ENCODE data around the gene TCAF1.

The TCAF1 gene, protein sequence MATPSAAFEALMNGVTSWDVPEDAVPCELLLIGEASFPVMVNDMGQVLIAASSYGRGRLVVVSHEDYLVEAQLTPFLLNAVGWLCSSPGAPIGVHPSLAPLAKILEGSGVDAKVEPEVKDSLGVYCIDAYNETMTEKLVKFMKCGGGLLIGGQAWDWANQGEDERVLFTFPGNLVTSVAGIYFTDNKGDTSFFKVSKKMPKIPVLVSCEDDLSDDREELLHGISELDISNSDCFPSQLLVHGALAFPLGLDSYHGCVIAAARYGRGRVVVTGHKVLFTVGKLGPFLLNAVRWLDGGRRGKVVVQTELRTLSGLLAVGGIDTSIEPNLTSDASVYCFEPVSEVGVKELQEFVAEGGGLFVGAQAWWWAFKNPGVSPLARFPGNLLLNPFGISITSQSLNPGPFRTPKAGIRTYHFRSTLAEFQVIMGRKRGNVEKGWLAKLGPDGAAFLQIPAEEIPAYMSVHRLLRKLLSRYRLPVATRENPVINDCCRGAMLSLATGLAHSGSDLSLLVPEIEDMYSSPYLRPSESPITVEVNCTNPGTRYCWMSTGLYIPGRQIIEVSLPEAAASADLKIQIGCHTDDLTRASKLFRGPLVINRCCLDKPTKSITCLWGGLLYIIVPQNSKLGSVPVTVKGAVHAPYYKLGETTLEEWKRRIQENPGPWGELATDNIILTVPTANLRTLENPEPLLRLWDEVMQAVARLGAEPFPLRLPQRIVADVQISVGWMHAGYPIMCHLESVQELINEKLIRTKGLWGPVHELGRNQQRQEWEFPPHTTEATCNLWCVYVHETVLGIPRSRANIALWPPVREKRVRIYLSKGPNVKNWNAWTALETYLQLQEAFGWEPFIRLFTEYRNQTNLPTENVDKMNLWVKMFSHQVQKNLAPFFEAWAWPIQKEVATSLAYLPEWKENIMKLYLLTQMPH

DNA sequence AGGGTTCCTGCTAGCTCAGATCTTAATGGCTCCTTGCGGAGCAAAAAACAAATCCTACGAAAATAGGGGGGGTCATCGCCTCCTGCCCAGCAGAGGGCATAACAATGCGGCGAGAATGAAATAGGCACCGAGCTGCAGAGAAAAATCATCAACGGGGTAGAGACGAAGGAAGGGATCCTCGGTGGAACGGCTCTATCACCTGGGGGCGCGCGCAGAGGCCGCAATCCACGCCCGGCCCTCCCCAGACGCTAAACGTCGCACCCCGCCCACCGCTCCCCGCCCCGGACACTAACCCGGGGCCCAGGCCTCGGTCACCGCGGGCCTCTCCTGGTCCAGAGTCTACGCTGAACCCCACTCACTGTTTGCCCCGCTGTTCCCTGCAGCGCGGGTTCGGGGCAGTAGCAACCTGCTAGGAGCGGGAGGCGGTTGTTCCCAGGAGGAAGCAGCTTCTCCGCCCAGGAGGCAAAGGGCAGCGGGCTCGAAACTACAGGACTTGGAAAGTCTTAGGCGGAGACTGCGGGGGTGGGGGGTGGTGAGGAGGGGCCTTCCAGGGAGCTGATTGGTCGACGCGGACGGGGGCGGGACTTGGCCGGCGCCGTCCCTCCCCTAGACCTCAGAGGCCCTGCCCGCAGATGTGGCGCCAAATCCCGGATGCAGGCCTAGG lies at the start of gene TCAF1:
TSS of gene TCAF1 (minus strand) at position 509 of the 664 bp plus-strand sequence. CDS start 25,568 bp downstream, outside the sequence.
- peak; percentile 84 to 86 for DNase-seq (ENCODE audit: low read depth in 2 of 2)

DNA sequence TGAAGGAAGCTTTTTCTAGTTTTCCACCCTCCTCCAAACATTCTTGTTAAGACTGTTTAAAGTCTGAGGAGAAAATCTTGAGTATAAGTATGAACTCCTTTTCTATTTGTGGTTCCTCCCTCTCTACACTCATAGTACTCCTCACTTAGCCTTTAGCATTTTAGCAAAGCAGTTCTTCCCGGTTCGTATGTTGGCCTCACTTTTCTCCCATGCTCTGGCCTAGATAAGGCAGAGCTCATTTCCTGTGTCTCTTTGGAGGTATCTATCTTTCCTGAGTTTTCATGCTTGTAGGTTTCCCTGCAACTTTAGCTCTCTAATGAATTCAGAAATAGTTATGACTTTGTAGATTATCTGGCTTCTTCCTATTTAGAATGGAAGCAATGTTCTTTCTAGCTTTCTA lies 46.8 kb upstream of the TCAF1 start:
- DNase-seq (ENCODE audit: low read depth in 2 of 2) = no peak

DNA sequence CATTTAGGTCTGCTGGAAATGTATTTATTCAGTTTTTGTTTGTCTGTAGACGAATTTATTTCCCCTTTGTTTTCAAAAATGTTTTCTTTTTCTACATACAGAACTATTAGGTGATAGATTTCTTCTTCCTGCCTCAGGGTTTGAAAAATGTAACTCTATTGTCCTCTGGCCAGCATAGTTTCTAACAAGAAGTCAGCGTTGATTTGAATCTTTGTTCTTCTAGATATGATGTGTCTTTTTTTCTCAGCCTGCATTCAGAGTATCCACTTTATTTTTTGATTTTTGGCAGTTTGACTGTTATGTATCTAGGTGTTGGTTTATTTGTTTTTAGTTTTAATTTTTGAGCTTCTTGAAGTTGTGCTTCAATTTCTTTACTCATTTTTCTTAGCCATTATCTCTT lies 45.1 kb upstream of the TCAF1 start:
- no peak for DNase-seq (ENCODE audit: low read depth in 2 of 2)

DNA sequence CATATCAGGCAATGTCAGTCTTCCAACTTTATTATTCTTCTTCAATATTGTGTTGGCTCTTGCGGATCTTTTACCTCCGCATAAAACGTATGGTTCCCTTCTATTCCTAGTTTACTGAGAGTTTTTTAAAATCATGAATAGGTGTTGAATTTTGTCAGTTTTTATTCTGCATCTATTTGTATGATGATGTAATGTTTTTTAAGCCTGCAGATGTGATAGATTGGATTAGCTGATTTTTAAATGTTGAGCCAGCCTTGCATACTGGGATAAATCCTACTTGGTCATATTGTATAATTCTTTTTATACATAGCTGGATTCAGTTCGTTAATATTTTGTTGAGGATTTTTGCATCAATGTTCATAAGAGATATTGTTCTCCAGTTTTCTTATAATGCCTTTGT lies 43.4 kb upstream of the TCAF1 start:
- DNase-seq (ENCODE audit: low read depth in 2 of 2) = no peak

DNA sequence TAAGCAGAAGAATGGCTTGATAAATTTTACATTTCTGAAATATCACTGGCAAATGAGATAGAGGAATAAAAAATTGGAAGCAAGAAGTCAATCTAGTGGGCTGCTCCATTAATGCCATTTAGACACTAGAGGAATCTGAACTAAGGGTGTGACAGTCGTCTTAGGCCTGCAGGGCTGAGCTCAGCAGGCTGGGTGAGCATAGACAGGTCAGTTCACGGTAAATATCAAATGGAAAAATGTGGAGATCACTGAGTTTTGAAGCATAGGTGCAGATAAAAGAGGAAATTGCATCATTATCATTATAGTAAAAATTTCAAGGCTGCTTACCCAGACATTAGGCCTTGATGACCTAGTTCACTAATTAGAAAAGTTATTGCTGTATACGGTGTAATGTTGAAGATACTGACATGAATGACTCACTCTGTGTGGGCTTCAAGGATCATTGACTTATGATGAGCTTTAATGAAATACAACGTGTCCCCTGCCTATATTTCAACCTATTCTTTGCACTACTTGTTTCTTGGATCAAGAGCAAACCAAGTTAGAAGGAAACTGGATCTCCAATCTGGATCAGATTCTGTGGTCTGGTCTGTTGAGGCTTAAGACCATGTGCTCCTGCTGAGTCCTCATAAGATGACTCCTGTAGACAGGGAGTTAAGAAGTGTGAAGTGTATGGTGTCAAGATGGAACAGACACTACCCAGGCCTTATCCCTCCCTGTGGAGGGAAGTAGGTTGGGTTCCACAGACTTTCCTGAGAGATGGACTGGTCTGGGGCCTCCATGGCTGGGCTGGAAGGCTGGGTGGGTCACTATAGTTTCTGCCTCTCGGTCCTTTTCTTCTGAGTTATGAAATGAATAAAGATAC lies 36.6 kb upstream of the TCAF1 start:
- no peak for DNase-seq (ENCODE audit: low read depth in 2 of 2)

DNA sequence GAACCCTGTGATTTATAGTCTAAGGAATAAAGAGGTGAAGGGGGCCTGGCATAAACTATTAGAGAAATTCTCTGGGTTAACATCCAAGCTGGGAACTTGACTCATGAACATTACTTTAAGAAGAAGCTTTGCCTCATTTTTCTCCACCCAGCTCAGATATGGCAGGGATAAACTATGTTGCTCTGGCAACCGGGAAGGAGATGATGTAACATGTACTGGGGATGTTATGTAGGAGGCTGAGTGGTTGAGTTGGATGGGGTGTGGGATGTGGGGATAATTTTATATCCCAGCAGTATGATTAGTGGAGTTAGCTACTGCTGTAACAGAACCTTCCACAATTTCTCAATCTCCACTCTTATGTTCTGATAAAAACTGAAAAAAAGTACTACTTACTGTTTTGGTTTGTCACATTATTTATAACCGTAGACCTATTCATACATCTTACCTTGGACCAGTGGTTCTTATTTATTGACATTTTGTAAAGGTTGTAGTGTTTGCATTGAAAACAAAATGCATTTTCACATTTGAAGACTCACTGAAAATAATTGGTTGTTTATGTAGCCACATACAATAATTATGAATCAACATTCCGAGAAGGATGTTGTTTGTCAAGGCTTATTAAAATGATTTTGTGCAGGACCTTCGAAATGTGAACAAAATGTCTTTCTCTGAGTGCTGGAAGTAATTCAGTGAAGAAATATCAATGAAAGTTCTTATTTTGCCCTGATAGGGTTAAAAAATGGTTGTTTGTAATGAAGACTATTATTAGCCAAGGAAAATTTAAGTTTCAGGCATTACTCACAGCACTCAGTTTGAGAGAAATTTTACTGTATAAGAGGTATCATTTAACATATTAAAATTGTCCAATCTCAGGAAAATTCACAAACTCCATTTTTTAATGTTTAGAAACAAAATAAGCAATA lies 34.4 kb upstream of the TCAF1 start:
- no peak for DNase-seq (ENCODE audit: low read depth in 2 of 2)

DNA sequence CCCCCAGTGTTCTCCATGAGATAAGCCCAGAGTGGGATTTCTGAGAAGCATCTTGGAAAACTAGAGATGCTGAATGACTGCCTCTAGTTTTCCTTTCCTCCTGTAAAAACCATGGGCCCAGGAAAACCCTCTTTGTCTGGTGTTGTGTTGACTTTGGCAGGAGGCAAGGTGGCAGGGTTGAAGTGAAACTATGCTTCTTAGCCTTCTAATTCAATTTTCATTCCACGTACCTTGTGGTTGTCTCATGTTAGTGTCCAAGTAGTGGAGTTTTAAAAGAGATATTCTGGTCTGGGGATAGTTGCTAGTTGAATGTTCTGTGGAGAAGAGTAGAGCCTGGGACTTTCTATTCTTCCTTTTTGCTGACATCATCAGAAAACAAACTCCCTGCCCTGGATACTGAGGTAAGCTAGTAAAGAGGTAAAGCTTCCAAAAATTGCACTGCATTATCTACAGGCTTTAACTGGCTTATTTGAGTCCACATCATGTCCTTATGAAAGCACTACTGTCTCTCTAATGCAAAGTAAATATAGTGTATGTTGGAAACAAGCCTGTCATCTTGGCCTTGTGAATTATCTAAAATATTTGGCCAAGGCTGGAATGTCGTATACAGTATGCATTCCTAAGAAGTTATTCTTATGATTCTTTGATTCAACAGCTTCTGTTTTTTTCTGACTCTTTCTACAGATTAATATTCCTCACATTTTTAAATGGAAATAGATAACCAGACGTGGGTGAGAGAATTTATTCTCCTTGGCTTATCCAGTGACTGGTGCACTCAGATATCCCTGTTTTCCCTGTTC lies 32.8 kb upstream of the TCAF1 start, which contains the start of gene OR2F2:
TSS of gene OR2F2 (plus strand) at position 708 of the 800 bp plus-strand sequence. CDS start at position 708, 0 bp downstream.
- DNase-seq (ENCODE audit: low read depth in 2 of 2) = no peak

DNA sequence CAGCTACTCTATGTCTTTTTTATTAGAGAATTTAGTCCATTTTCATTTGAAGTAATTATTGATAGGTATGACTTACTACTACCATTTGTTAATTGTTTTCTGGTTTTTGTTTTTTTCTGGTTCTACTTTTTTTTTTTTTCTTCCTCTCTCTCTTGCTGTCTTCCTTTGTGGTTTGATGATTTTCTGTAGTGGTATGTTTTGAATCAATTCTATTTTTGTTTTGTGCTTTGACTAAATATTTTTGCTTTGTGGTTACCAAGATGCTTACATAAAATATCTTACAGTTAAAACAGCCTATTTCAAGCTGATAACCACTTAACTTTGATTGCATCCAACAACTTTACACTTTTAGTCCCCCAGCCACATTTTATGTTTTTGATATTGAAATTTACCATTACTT lies 29.8 kb upstream of the TCAF1 start:
- no peak for DNase-seq (ENCODE audit: low read depth in 2 of 2)

DNA sequence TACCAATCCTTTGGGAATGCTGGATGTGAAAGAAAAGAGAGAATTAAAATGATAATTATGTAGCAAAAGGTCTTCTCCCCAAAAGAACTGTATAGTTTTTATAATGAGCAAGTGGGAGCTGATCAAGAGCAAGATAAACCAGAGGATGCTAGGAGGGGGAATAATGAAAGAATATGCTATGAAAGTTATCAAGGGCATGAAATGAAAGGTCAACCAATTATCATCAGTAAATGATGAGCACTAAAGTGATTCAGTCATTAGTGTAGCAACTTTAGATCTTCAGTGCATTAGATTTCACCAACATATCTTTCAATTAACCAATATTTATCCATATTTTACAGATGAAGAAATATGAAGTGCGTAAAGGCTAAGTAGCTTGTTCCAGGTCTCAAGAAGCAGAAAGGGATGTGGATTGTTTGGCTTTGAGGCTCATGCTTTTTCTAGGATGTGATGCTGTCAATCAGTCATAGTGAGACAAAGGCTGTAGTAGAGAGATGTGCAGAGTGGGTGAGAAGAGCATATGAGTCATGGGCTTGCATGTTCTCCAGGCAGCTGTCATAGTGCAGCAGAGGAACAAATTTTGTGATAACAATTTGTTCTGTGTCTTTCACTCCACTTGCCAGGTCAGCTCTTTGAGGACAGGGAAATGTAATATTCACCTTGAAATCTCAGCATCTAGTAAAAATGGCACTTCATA lies 27.4 kb upstream of the TCAF1 start:
- DNase-seq (ENCODE audit: low read depth in 2 of 2) = no peak

DNA sequence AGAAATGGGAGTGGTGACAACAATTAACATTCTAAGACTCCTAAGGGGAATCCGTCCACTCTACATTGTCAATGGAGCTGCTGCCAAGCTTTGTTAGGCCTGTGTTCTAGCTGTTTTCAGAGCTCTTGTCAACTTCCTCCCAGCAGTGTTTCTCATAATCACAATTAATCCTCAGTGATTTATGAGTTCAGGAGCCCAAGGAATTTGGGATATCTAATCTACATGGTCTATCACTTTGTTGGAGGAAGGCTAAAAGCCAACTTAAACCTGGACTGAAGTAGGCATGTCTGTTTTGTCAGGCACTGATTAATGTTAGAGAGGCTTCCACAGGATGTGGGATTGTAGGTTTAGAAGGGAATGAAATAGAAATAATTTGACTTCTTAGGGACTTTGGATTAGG lies 22.9 kb upstream of the TCAF1 start:
- no peak for DNase-seq (ENCODE audit: low read depth in 2 of 2)

DNA sequence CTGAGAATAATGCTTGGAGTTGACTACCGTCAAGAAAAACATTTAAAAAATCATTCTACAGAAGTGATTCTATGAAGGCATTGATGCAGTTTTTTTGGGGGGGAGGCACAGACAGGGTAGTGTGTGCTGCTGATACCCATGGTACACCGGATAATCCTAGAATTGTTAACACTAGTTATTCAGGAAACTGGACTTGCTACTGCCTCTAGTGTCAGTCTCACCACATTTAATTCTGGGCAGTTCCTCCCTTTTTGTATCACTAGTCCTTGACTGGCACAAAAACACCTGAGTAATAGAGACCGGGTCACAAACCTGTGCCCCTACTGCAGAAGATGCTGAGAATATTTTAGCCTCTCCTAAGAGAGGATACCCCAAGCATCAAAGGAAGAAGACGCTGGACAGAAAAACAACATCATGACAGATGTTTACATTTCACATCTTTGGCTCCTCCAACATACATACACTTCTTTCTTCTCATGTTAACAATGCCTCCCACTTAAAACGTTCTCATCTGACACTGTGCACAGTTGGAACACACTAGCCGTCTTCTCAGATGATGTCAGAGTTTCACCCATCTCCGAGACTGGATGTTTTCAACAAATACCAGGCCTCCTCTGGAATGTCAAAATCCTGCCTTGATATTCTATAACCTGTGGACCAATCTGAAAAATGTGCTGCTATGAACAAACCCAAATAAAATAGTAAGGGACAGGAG lies 13.1 kb upstream of the TCAF1 start:
- no peak for DNase-seq (ENCODE audit: low read depth in 2 of 2)

DNA sequence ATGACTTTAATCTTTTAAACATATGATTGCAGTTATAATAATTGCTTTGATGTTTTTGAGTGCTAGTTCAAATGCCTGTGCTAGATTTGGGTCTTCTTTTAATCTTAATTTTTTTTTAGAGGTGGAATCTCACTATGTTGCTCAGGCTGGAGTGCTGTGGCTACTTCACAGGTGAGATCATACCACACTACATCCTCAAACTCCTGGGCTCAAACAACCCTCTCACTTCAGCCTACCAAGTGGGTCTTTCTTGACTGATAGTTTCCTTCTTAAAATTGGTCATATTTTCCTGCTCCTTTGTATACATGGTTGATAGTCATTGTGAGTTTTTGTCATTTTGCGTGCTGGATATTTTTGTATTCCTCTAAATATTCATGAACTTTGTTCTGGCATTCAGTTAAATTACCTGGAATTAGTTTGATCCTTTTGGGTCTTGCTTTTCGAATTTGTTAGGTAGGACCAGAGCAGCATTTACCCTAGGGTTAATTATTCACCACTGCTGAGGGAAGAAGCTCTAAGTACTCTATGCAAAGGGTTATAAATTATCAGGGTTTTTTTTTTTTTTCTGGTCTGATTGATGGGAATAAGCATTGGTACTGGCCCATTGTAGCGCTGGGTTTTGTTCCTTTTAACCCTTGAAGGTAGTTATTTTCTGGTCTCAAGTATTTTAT lies 12.1 kb upstream of the TCAF1 start:
- no peak for DNase-seq (ENCODE audit: low read depth in 2 of 2)

DNA sequence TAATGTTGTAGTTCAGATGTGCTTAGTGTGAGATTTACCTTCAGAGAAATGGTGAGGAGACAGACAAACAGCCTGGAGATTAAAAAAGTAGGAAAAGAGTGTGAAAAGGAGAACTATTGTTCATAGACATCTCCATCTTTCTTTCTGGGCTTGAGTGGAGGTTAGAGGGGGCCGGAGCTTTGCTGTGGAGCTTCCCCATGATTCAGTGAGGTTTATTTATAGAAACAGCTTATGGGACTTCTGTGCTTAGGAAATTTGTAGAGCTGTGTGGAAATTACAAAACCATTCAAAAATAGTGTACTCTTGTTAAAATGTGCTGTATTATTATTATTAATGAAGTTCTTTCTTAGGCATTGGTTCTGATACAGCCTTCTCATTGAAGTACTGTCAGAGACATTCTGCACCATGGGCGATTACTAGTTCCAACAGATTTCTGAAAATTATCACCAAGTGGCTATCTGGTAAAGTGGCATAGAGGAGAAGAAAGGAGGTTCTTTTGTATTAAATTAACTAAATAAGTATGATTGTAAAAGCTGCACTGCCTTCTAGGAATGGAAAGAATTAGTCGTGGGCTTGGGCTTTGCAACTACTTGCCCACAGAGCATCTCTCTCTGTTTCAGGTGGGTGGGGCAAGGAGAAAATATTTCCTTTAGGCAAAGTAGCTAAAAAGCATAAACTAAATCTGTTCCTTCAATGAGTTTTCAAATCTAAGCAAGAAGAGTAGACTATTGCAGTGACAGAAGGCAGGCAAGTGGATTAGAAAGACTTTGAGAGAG lies 8.7 kb upstream of the TCAF1 start:
- DNase-seq (ENCODE audit: low read depth in 2 of 2) = no peak

DNA sequence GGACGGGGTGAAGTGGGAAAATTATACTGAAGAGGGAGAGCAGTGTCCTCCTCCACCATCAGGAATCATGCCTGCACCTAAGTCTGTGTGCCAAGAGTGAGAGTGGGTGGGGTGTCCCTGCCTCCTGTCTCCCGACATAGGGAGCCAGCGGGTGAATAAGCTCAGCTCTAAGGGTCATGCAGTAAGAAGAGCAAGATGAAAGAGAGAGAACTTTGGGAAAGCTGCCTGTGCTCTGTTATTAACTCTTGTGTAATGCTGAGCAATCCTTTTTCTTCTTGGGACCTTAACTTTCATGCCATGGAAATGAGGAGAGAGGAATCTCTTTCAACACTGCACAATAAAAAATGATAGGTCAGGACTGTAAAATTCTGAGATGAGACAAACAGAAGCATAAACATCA lies 7.9 kb upstream of the TCAF1 start:
- no peak for DNase-seq (ENCODE audit: low read depth in 2 of 2)

DNA sequence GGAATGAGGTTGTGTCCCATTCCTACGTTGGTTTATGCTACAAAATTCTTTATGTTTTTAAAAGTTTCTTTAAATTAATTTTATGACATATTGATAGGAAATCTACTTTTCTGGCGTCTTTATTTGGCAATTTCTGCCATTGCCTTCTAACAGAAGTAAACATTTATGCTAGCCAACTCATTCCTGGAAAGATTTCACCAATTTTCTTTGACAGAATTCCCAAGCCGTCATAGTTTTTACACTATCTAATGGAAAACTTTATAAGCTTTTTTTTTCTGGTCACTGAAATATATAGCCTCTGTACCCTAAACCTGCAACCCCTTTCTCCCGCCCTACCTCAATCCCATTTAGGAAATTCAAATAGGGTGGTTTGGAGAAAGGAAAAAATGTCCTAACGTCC lies 6.1 kb upstream of the TCAF1 start:
- no peak for DNase-seq (ENCODE audit: low read depth in 2 of 2)

DNA sequence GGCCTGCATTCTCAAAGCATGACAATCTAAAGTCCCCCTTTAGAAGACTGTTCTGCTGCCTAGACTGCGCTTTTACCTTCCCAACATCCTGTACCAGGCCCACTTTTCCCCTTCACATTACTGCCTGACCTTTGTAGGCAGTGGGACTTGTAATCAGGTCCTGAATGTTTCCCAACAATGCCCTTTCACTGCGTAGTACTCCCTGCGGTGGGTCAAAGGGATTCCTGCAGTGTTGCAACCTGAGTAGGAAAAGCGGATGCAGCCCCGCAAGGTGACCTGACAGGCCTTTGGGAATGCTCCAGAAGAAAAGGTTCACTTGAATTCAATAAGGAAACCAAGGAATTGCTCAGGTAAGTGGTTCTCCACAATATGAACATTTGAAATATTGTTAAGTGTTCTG lies 4.9 kb upstream of the TCAF1 start:
- DNase-seq (ENCODE audit: low read depth in 2 of 2) = no peak

DNA sequence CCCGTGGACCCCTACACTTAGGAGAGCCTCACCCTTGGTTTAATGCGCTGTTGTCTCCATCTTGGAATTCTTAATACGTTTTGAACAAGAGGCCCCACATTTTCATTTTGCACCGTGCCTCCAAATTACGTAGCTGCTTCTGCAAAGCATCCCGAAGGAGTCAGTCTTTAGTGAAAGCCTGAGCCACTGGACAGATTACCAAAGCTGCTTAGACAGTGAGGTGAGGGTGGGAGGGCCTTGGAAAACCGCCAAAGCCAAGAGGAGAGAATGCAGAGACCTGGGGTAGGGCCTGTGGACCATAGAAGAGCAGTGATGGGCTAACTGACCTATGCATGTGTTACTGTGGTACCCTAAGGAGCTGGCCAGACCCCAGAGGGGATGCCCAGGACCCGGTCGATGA lies 4.2 kb upstream of the TCAF1 start:
- DNase-seq (ENCODE audit: low read depth in 2 of 2) = no peak
